Activated CD4-positive, alpha-beta T cell treated with anti-CD3 and anti-CD28 coated beads, Interleukin-2, amount 10 ng/mL, durations not matched to agents 7 days and 5 days (primary cell): ENCODE results near the gene SCAI. TPM values are rescaled to one million over a fixed set of nuclear protein-coding genes. Genes with fewer than 3 reads are reported as not detected.
"Not testable (repeated sequence)": the region's sequence is repeated elsewhere in the genome, so short reads cannot be mapped to it uniquely, and the experiment has no call there.

Experiments used
- CTCF ChIA-PET: fragments of 350-600 bp; sonication (Branson Sonifier 250); formaldehyde crosslinking; loops from one replicate; lab custom pipeline; 2021; ENCODE audit warnings: antibody characterized with exemption; lab: Charles Lee
- POLR2A ChIA-PET: fragments of 350-600 bp; sonication (Branson Sonifier 250); formaldehyde crosslinking; loops from one replicate; lab custom pipeline; 2021; ENCODE audit warnings: antibody characterized with exemption; lab: Charles Lee
- DNase-seq: peaks from one replicate; pipeline ENCODE4 v3.0.0-alpha.2; 2020
- H3K27ac Mint-ChIP-seq: one replicate; pipeline ENCODE4 v1.8.0; 2021; ENCODE audit warnings: mild to moderate bottlenecking, moderate library complexity, mixed read lengths
- H3K27me3 Mint-ChIP-seq: one replicate; pipeline ENCODE4 v1.8.0; 2021; ENCODE audit warnings: mixed read lengths
- H3K36me3 Mint-ChIP-seq: one replicate; pipeline ENCODE4 v1.8.0; 2021; ENCODE audit warnings: low read depth, mixed read lengths
- H3K4me1 Mint-ChIP-seq: one replicate; pipeline ENCODE4 v1.8.0; 2021; ENCODE audit warnings: mixed read lengths
- H3K4me3 Mint-ChIP-seq: one replicate; pipeline ENCODE4 v1.8.0; 2021; ENCODE audit warnings: mild to moderate bottlenecking, moderate library complexity, mixed read lengths
- H3K9me3 Mint-ChIP-seq: one replicate; pipeline ENCODE4 v1.8.0; 2021; ENCODE audit warnings: mixed read lengths
- total RNA-seq, 2 experiments: library from RNA; stranded (reverse); gene quantifications; one replicate each; pipeline ENCODE4 v1.2.3, GENCODE V29; 2021

The SCAI gene
- total RNA-seq, 2 experiments from 2014 or later = 11.2 to 12.5 TPM

DNA sequence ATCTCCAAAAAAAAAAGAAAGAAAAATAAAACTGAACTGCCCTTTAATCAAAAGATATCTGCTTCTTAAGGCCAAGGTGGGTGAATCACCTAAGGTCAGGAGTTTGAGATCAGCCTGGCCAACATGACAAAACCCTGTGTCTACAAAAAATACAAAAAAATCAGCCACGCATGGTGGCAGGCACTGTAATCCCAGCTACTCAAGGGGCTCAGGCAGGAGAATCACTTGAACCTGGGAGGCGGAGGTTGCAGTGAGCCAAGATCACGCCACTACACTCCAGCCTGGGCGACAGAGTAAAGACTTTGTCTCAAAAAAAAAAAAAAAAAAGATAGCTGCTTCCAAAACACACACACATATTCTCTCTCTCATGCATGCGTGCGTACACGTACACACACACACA lies 17.8 kb downstream of the SCAI start:
- H3K4me1 Mint-ChIP-seq = peaks cover 43% of the 10 kb centered on the region
- H3K9me3 Mint-ChIP-seq = peaks cover 2% of the 10 kb centered on the region

DNA sequence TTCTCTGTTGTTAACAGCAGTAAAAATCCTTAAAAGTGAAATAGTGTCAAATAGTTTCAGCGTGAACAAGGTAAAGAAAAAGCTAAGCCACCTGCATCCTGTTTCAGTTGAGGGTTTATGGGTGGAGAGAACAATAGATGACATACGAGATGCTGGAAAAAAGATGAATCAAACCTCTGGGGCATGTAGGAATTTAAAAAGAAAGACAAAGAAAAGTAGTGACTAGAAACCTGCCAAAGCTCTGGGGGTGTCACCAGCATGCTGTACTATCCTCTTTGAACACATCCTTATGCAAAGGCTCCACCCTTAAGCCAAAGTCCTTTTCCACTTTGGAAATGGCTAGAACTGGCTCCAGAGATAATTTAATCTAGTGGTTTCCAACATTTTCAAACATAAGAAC lies 22.2 kb downstream of the SCAI start:
- peaks cover 53% of the 10 kb centered on the region for H3K4me1 Mint-ChIP-seq
- peak overlapping the region; percentile 13 for H3K27ac Mint-ChIP-seq
- no peak overlapping the region for H3K4me3 Mint-ChIP-seq
- no peaks in the 10 kb centered on the region for H3K27me3 Mint-ChIP-seq
- peaks cover 2% of the 10 kb centered on the region for H3K9me3 Mint-ChIP-seq
- ChIA-PET CTCF (no interaction called here), POLR2A (no interaction called here)
- no peak for DNase-seq
- peaks cover 26% of the 10 kb centered on the region for H3K36me3 Mint-ChIP-seq

More for the DNA sequence above, 17.8 kb downstream of the SCAI start:
- H3K36me3 Mint-ChIP-seq = peaks cover 20% of the 10 kb centered on the region
- H3K27ac Mint-ChIP-seq = peak overlapping the region; percentile 91
- DNase-seq = no peak
- H3K27me3 Mint-ChIP-seq = no peaks in the 10 kb centered on the region
- ChIA-PET POLR2A (no interaction called here), CTCF (interaction anchor here (0.6 to 3.8 kb wide), 4 partner anchors 17 to 705 kb away, joined by 3 to 24 read pairs (median 4); partner anchors contain the start of gene SCAI)
- H3K4me3 Mint-ChIP-seq = no peak overlapping the region

DNA sequence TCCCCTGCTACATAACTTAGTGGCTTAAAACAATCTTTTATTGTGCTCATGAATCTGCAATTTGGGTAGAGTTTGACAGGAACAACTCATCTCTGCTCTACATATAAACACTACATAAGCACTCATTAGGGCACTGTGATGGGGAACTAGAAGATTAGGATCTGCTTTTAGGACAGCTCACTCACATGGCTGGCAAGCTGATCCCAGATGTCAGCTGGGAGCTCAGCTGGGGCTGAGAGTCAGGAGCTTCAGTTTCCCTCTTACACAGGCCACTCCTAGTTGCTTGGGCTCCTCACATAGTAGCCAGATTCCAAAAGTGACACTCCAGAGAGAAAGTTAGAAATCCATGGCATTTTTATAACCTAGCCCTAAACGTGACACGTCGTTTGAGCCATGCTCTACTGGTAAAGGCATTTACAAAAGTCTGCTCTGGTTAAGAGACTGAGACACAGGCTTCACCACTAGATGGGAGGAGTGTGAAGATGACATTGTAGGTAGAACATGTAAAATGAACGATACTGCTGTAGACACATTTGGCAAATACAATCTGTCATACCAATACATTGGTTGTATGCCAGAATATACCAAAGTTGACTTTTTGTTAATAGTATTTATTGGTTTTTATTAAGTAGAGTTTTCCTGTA lies 23.6 kb downstream of the SCAI start:
- H3K4me3 Mint-ChIP-seq = no peak overlapping the region
- no peaks in the 10 kb centered on the region for H3K27me3 Mint-ChIP-seq
- H3K4me1 Mint-ChIP-seq = peaks cover 44% of the 10 kb centered on the region
- peak; percentile 38 for DNase-seq
- ChIA-PET CTCF (no interaction called here), POLR2A (no interaction called here)
- H3K36me3 Mint-ChIP-seq = peaks cover 20% of the 10 kb centered on the region
- H3K9me3 Mint-ChIP-seq = peaks cover 2% of the 10 kb centered on the region
- H3K27ac Mint-ChIP-seq = peak overlapping the region; percentile 55

DNA sequence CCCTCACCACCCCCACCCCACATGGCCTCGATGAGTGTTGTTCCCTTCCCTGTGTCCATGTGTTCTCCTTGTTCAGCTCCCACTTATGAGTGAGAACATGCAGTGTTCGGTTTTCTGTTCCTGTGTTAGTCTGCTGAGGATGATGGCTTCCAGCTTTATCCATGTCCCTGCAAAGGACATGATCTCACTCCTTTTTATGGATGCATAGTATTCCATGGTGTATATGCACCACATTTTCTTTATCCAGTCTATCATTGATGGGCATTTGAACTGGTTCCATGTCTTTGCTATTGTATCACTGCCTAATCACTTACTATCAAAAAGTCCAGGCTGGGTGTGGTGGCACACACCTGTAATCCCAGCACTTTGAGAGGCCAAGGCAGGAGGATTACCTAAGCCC lies 24.6 kb downstream of the SCAI start:
- not testable (repeated sequence) for H3K27me3 Mint-ChIP-seq, H3K9me3 Mint-ChIP-seq
- CTCF ChIA-PET = interaction anchor here (0.6 to 1.7 kb wide), 2 partner anchors 8 to 14 kb away, joined by 4 to 6 read pairs; no protein-coding TSS in a partner anchor

DNA sequence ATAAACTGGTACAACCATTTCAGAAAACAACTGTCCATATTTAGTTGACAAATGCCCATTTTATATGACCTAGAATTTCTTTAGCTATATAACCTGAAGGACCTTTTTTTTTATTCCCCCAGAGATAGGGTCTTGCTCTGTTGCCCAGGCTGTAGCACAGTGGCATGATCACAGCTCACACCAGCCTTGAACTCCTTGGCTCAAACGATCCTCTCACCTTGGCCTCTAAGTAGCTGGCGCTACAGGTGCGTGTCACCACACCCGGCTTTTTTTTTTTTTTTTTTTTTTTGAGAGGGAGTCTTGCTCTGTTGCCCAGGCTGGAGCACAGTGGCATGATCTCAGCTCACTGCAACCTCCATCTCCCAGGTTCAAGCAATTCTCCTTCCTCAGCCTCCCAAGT lies 28.8 kb downstream of the SCAI start:
- Mint-ChIP-seq H3K36me3 (peaks cover 33% of the 10 kb centered on the region), H3K4me1 (peaks cover 11% of the 10 kb centered on the region), H3K9me3 (peaks cover 22% of the 10 kb centered on the region)
- H3K4me3 Mint-ChIP-seq, POLR2A ChIA-PET, H3K27me3 Mint-ChIP-seq, H3K27ac Mint-ChIP-seq, DNase-seq: not testable (repeated sequence)
- CTCF ChIA-PET = interaction anchor here (0.9 to 1.1 kb wide), 3 partner anchors 12 to 301 kb away, joined by 3 to 4 read pairs (median 3); no protein-coding TSS in a partner anchor

More for the DNA sequence above, 24.6 kb downstream of the SCAI start:
- H3K4me3 Mint-ChIP-seq, DNase-seq, H3K27ac Mint-ChIP-seq, POLR2A ChIA-PET: not testable (repeated sequence)
- H3K36me3 Mint-ChIP-seq = peaks cover 17% of the 10 kb centered on the region
- H3K4me1 Mint-ChIP-seq = peaks cover 33% of the 10 kb centered on the region

DNA sequence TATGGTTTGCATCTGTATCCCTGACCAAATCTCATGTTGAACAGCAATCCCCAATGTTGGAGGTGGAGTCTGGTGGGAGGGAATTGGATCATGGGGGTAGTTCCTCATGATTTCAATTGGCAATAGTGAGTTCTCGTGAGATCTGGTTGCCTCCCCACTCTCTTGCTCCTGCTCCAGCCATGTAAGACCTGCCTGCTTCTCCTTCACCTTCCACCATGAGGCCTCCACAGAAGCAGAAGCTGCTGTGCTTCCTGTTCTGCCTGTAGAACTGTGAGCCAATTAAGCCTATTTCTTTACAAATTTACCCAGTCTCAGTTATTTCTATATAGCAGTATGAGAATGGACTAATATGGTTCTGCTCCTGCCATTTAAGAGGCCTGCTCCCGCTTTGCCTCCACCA lies 32.9 kb downstream of the SCAI start:
- H3K27ac Mint-ChIP-seq = no peak overlapping the region
- no peak for DNase-seq
- H3K4me1 Mint-ChIP-seq = no peaks in the 10 kb centered on the region
- POLR2A ChIA-PET = no interaction called here
- no peaks in the 10 kb centered on the region for H3K27me3 Mint-ChIP-seq
- peaks cover 28% of the 10 kb centered on the region for H3K36me3 Mint-ChIP-seq
- no peak overlapping the region for H3K4me3 Mint-ChIP-seq
- peaks cover 22% of the 10 kb centered on the region for H3K9me3 Mint-ChIP-seq
- CTCF ChIA-PET = interaction anchor here (0.8 kb wide), 1 partner anchor 33 kb away, joined by 3 read pairs; the partner anchor contains the start of gene SCAI

DNA sequence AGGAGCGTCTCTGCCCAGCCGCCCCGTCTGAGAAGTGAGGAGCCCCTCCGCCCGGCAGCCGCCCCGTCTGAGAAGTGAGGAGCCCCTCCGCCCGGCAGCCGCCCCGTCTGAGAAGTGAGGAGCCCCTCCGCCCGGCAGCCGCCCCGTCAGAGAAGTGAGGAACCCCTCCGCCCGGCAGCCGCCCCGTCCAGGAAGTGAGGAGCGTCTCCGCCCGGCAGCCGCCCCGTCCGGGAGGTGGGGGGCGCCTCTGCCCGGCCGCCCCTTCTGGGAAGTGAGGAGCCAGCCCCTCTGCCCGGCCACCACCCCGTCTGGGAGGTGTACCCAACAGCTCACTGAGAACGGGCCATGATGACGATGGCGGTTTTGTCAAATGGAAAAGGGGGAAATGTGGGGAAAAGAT lies 34.8 kb downstream of the SCAI start:
- H3K4me3 Mint-ChIP-seq, CTCF ChIA-PET, POLR2A ChIA-PET, H3K4me1 Mint-ChIP-seq, DNase-seq, H3K27ac Mint-ChIP-seq, H3K27me3 Mint-ChIP-seq: not testable (repeated sequence)
- peaks cover 20% of the 10 kb centered on the region for H3K36me3 Mint-ChIP-seq
- H3K9me3 Mint-ChIP-seq = peaks cover 19% of the 10 kb centered on the region

DNA sequence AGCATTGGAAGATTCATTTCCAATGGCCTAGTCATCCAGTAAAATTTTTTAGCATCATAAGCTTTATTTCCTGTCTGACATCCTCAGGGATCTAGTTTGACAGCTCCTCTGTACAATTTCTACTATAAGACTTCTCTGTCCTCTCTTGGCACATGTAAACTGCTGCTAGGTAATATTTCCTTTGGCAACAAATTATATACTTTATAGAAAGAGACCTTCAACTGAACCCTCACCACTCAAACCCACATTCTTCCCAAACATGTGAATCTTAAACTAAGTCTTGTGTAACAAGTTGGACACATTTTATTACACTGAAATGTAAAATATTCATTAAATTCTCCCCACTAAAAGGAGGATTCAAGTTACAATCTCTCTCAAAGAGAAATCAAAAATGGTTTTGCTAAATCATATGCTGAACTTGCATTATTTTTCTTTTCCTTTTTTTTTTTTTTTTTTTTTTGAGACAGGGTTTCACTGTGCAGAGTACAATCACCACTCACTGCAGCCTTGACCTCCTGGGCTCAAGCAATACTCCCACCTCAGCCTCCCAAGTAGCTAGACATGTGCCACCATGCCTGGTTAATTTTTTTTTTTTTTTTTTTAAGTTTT lies 36.9 kb downstream of the SCAI start:
- ChIA-PET CTCF (interaction anchor here (0.8 kb wide), 1 partner anchor 113 kb away, joined by 3 read pairs; no protein-coding TSS in a partner anchor), POLR2A (no interaction called here)
- H3K4me3 Mint-ChIP-seq = no peak overlapping the region
- H3K27me3 Mint-ChIP-seq = no peaks in the 10 kb centered on the region
- DNase-seq = no peak
- no peak overlapping the region for H3K27ac Mint-ChIP-seq
- peaks cover 7% of the 10 kb centered on the region for H3K36me3 Mint-ChIP-seq
- H3K9me3 Mint-ChIP-seq = peaks cover 2% of the 10 kb centered on the region
- peaks cover 5% of the 10 kb centered on the region for H3K4me1 Mint-ChIP-seq

DNA sequence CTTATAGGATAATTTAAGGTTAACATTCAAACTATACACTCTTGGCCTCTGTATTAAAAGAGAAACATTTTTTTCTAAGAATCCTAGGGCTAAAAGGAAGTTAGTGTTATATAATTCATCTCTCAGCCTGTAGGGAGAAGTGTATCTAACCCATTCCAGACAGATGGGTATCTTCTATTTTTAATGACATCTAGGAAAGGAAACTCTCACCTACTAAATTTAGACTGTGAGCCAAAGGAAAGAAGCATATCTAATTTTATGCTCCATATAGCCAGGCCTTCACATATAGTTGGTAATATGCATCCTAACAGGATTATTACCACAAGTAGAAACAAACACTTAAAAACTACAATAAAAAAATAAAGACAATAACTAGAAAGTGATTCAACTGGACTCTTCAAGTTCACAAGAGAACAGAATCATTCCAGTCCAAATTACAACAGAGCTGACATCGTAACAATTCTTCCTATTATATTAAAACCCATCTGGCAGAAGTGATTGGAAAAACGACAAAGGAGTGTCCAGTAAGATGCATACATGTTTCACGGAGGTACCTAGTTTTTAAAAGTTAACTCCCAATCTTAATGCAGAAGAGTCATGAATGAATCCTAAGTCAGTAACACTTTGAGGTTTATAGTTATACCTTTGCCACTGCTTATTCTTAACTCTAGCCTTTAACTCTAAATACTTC lies 39.4 kb downstream of the SCAI start:
- ChIA-PET CTCF (no interaction called here), POLR2A (interaction anchor here (0.7 kb wide), 1 partner anchor 21 kb away, joined by 9 read pairs; no protein-coding TSS in a partner anchor)
- no peaks in the 10 kb centered on the region for H3K9me3 Mint-ChIP-seq
- no peaks in the 10 kb centered on the region for H3K36me3 Mint-ChIP-seq
- peaks cover 5% of the 10 kb centered on the region for H3K4me1 Mint-ChIP-seq
- no peak overlapping the region for H3K27ac Mint-ChIP-seq
- no peak for DNase-seq
- no peaks in the 10 kb centered on the region for H3K27me3 Mint-ChIP-seq
- no peak overlapping the region for H3K4me3 Mint-ChIP-seq

DNA sequence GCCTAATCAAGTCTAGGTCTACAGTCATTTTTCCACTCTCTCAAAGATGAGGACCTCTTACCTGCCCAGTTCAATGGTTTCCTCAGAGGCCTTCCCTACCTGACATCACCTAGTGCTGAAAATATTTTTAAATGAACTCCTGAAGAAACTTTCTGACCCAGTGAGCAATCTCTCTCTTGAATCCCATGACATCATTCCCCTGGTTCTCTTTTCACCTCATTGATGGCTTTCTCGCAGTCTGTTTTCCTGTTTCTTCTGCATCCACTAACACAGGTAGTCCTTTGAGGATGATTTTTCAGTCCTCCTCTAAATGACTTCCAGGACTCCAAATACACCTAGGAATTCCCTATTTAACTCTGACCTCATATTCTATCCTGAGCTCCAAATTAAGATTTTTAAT lies 40.3 kb downstream of the SCAI start:
- no peaks in the 10 kb centered on the region for H3K9me3 Mint-ChIP-seq
- H3K27ac Mint-ChIP-seq = no peak overlapping the region
- POLR2A ChIA-PET = no interaction called here
- H3K27me3 Mint-ChIP-seq = no peaks in the 10 kb centered on the region
- H3K4me3 Mint-ChIP-seq = no peak overlapping the region
- no peak for DNase-seq
- peaks cover 5% of the 10 kb centered on the region for H3K4me1 Mint-ChIP-seq
- CTCF ChIA-PET = no interaction called here
- H3K36me3 Mint-ChIP-seq = no peaks in the 10 kb centered on the region

DNA sequence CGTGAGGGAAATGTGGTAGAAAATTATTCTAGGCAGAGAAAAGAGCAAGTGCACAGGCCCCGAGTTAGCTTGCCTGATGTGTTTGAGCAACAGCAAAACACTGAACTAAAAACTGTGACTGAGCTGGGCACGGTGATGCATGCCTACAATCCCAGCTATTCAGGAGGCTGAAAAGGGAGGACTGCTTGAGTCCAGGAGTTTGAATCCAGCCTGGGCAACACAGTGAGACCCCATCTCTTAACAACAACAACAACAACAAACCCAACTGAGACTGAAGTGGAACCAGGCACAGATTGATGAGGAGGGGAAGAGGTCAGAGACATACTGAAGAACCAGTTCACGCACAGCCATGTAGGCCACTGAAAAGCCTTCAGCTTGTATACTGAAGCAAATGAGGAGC lies 42.5 kb downstream of the SCAI start:
- H3K9me3 Mint-ChIP-seq = peaks cover 9% of the 10 kb centered on the region
- H3K4me3 Mint-ChIP-seq = no peak overlapping the region
- ChIA-PET POLR2A (no interaction called here), CTCF (interaction anchor here (0.6 kb wide), 1 partner anchor 114 kb away, joined by 3 read pairs; no protein-coding TSS in a partner anchor)
- DNase-seq = no peak
- no peak overlapping the region for H3K27ac Mint-ChIP-seq
- H3K4me1 Mint-ChIP-seq = peaks cover 10% of the 10 kb centered on the region
- peaks cover 9% of the 10 kb centered on the region for H3K36me3 Mint-ChIP-seq
- no peaks in the 10 kb centered on the region for H3K27me3 Mint-ChIP-seq

DNA sequence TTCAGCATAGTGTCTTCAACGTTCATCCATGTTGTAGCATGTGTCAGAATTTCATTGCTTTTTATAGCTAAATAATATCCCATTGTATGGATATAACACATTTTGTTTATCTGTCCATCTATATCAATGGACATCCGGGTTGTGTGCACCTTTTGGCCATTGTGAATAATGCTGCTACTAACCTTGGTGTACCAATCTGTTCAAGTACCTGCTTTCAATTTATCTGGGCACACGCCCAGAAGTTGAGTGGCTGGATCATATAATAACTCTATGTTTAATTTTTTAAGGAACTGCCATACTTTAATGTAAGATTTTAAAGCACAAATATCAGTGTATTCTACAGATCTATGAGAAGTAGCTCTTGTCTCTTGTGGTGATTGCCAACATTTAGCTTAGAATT lies 43.5 kb downstream of the SCAI start:
- peaks cover 12% of the 10 kb centered on the region for H3K9me3 Mint-ChIP-seq
- CTCF ChIA-PET = no interaction called here
- no peak overlapping the region for H3K27ac Mint-ChIP-seq
- H3K4me3 Mint-ChIP-seq = no peak overlapping the region
- peaks cover 16% of the 10 kb centered on the region for H3K36me3 Mint-ChIP-seq
- H3K4me1 Mint-ChIP-seq = peaks cover 12% of the 10 kb centered on the region
- DNase-seq = no peak
- no peaks in the 10 kb centered on the region for H3K27me3 Mint-ChIP-seq
- POLR2A ChIA-PET = no interaction called here
